ENCODE results near the gene CDC42BPG.
A peak's percentile ranks its signal among the peaks of the same experiment; 100 is the strongest.

CDC42BPG gene

GRCh38 chr11:64844330-64845128, at the start of gene CDC42BPG:
Gene CDC42BPG, minus strand, starts transcription at chr11:64844653. Its CDS starts 84 bp downstream, at chr11:64844569.
- Histone ChIP-seq H3K9me3 (ENCODE audit: control insufficient read depth in 2 of 2, low read length in 2 of 2) (no peaks in the 10 kb centered on the region), H3K27me3 (ENCODE audit: control insufficient read depth in 1 of 2, insufficient read depth in 2 of 2, low read length in 2 of 2) (peaks cover 0 to 8% of the 10 kb centered on the region in 2 donors), H3K36me3 (ENCODE audit: control insufficient read depth in 2 of 2, insufficient read depth in 2 of 2, low read length in 2 of 2) (no peaks in the 10 kb centered on the region), H3K27ac (ENCODE audit: low read length) (no peak within 1 kb of the TSS), H3K4me3 (ENCODE audit: low read length in 2 of 2) (peak within 1 kb of the TSS in 1 of 2 donors; percentile 49), H3K4me1 (ENCODE audit: control insufficient read depth, insufficient read depth, low read length) (peaks cover 21% of the 10 kb centered on the region), H3K9ac (ENCODE audit: low read length in 2 of 2) (no peak within 1 kb of the TSS)

- H3K4me3 ChIP-seq (ENCODE audit: low read length in 2 of 2), result no peak overlapping the region
- H3K27me3 ChIP-seq (ENCODE audit: control insufficient read depth in 1 of 2, insufficient read depth in 2 of 2, low read length in 2 of 2), result no peaks in the 10 kb centered on the region
- no peak overlapping the region for H3K27ac ChIP-seq (ENCODE audit: low read length)
- peaks cover 3 to 15% of the 10 kb centered on the region in 2 donors for H3K36me3 ChIP-seq (ENCODE audit: control insufficient read depth in 2 of 2, insufficient read depth in 2 of 2, low read length in 2 of 2)
- no peaks in the 10 kb centered on the region for H3K9me3 ChIP-seq (ENCODE audit: control insufficient read depth in 2 of 2, low read length in 2 of 2)
- peaks cover 7% of the 10 kb centered on the region for H3K4me1 ChIP-seq (ENCODE audit: control insufficient read depth, insufficient read depth, low read length)
- H3K9ac ChIP-seq (ENCODE audit: low read length in 2 of 2), result peak overlapping the region in 1 of 2 donors; percentile 42
Measured at GRCh38 chr11:64893194-64894069, 49.0 kb upstream of the CDC42BPG start.

DNA sequence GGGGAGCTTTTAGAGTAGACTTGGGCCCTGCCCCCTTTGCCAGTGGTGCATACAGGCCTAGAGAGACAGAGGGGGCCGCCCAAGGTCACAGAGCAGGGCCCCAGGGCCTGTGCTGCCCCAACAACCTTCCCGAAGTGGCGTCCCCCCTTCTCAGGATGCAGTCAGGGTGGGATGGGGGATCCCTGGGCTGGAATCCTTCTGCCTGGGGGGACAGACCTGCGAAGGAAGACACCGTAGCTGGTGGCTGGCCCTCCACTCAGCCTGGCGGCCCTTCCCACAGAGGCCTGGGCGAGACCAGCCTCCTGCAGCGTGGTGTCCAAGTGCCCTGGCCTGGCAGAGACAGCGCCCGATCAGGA, 48.4 kb upstream of the CDC42BPG start:
- Histone ChIP-seq H3K4me1 (ENCODE audit: control insufficient read depth, insufficient read depth, low read length) (peaks cover 13% of the 10 kb centered on the region), H3K27me3 (ENCODE audit: control insufficient read depth in 1 of 2, insufficient read depth in 2 of 2, low read length in 2 of 2) (no peaks in the 10 kb centered on the region), H3K27ac (ENCODE audit: low read length) (no peak overlapping the region), H3K9me3 (ENCODE audit: control insufficient read depth in 2 of 2, low read length in 2 of 2) (no peaks in the 10 kb centered on the region), H3K36me3 (ENCODE audit: control insufficient read depth in 2 of 2, insufficient read depth in 2 of 2, low read length in 2 of 2) (peaks cover 0 to 9% of the 10 kb centered on the region in 2 donors), H3K9ac (ENCODE audit: low read length in 2 of 2) (peak overlapping the region in 1 of 2 donors; percentile 42), H3K4me3 (ENCODE audit: low read length in 2 of 2) (peak overlapping the region in 1 of 2 donors; percentile 3)

DNA sequence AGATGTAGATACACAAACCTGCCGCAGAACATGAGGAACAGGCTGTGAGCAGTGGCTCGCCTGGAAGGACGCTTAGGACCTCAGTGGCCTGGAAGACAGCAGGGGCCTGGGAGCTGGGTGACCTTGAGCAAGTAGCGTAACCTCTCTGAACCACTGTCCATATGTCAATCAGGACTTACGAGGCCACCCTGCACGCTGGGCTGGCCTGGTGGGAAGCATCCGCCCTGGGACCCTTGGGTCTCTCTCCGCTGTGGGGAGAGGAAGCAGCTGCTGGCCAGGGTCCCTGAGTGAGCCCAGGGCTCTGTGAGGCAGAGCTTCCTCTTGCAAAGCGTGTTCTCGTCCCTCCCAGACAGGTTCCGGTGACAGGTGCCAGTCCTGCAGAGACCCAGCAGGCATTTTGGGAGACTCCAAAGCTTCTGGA, 48.0 kb upstream of the CDC42BPG start:
- H3K4me3 ChIP-seq (ENCODE audit: low read length in 2 of 2), result peak overlapping the region in 1 of 2 donors; percentile 3
- H3K27ac ChIP-seq (ENCODE audit: low read length), result no peak overlapping the region
- H3K36me3 ChIP-seq (ENCODE audit: control insufficient read depth in 2 of 2, insufficient read depth in 2 of 2, low read length in 2 of 2), result peaks cover 0 to 8% of the 10 kb centered on the region in 2 donors
- no peak overlapping the region for H3K9ac ChIP-seq (ENCODE audit: low read length in 2 of 2)
- H3K9me3 ChIP-seq (ENCODE audit: control insufficient read depth in 2 of 2, low read length in 2 of 2), result no peaks in the 10 kb centered on the region
- H3K27me3 ChIP-seq (ENCODE audit: control insufficient read depth in 1 of 2, insufficient read depth in 2 of 2, low read length in 2 of 2), result no peaks in the 10 kb centered on the region
- H3K4me1 ChIP-seq (ENCODE audit: control insufficient read depth, insufficient read depth, low read length), result peaks cover 17% of the 10 kb centered on the region

GRCh38 chr11:64891880-64892279, 47.4 kb upstream of the CDC42BPG start:
- Histone ChIP-seq H3K4me1 (ENCODE audit: control insufficient read depth, insufficient read depth, low read length) (peaks cover 20% of the 10 kb centered on the region), H3K36me3 (ENCODE audit: control insufficient read depth in 2 of 2, insufficient read depth in 2 of 2, low read length in 2 of 2) (peaks cover 0 to 5% of the 10 kb centered on the region in 2 donors), H3K27ac (ENCODE audit: low read length) (no peak overlapping the region), H3K9ac (ENCODE audit: low read length in 2 of 2) (no peak overlapping the region), H3K4me3 (ENCODE audit: low read length in 2 of 2) (no peak overlapping the region), H3K9me3 (ENCODE audit: control insufficient read depth in 2 of 2, low read length in 2 of 2) (no peaks in the 10 kb centered on the region), H3K27me3 (ENCODE audit: control insufficient read depth in 1 of 2, insufficient read depth in 2 of 2, low read length in 2 of 2) (no peaks in the 10 kb centered on the region)

DNA sequence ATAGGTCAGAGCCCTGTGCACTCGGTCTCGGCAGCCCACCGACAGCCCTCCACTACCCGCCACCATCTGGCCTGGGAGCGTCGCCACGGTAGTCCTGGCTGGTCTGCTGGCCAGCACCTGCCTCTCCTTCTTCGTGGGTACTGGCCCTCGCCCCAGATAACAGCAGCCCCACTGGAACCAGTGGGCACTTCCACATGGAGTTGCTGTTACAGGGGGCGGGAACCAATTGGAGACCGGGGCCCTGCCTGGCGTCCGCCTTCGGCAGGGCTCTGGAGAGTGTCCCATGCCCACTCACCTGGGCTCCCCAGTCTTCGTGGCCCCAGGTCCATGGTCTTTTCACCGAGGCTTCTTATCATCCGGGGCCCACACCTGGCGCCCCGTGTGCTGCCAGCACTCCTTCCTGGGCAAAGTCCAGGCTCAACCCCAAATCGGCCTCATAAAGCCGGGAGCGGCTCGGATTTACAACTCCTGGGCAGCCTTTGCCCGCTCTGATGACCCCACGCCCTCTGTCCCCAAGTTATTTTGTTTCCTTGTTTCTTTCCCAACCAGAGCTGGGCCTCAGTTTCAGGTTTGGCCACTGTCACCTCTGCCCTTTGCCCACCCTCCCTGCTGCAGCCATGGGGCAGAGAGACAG, 46.9 kb upstream of the CDC42BPG start:
- Histone ChIP-seq H3K4me3 (ENCODE audit: low read length in 2 of 2) (no peak overlapping the region), H3K27ac (ENCODE audit: low read length) (no peak overlapping the region), H3K4me1 (ENCODE audit: control insufficient read depth, insufficient read depth, low read length) (peaks cover 20% of the 10 kb centered on the region), H3K27me3 (ENCODE audit: control insufficient read depth in 1 of 2, insufficient read depth in 2 of 2, low read length in 2 of 2) (no peaks in the 10 kb centered on the region), H3K9ac (ENCODE audit: low read length in 2 of 2) (no peak overlapping the region), H3K9me3 (ENCODE audit: control insufficient read depth in 2 of 2, low read length in 2 of 2) (no peaks in the 10 kb centered on the region), H3K36me3 (ENCODE audit: control insufficient read depth in 2 of 2, insufficient read depth in 2 of 2, low read length in 2 of 2) (peaks cover 0 to 2% of the 10 kb centered on the region in 2 donors)

DNA sequence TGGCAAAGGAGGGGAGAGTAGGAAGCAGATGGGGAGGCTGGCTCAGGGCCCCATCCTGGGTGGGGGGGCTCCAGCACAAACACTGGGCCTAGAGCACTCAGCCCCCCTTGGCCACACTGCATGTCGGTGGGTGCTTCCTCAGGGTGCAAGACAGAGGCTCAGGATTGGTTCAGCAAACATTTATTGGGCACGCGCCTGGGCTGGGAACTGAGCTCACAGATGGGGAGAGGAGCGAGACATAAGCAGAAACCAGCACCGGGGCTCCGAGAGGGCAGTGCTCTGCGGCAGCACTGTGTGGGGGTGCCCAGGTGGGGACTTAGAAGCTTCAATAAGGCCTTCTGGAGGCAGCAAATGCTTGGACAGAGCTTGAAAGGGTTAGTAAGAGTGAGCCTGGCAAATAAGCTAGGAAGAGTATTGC, 46.1 kb upstream of the CDC42BPG start:
- H3K9ac ChIP-seq (ENCODE audit: low read length in 2 of 2), result no peak overlapping the region
- H3K9me3 ChIP-seq (ENCODE audit: control insufficient read depth in 2 of 2, low read length in 2 of 2), result no peaks in the 10 kb centered on the region
- H3K36me3 ChIP-seq (ENCODE audit: control insufficient read depth in 2 of 2, insufficient read depth in 2 of 2, low read length in 2 of 2), result no peaks in the 10 kb centered on the region
- no peak overlapping the region for H3K4me3 ChIP-seq (ENCODE audit: low read length in 2 of 2)
- H3K27me3 ChIP-seq (ENCODE audit: control insufficient read depth in 1 of 2, insufficient read depth in 2 of 2, low read length in 2 of 2), result no peaks in the 10 kb centered on the region
- H3K27ac ChIP-seq (ENCODE audit: low read length), result no peak overlapping the region
- peaks cover 20% of the 10 kb centered on the region for H3K4me1 ChIP-seq (ENCODE audit: control insufficient read depth, insufficient read depth, low read length)

DNA sequence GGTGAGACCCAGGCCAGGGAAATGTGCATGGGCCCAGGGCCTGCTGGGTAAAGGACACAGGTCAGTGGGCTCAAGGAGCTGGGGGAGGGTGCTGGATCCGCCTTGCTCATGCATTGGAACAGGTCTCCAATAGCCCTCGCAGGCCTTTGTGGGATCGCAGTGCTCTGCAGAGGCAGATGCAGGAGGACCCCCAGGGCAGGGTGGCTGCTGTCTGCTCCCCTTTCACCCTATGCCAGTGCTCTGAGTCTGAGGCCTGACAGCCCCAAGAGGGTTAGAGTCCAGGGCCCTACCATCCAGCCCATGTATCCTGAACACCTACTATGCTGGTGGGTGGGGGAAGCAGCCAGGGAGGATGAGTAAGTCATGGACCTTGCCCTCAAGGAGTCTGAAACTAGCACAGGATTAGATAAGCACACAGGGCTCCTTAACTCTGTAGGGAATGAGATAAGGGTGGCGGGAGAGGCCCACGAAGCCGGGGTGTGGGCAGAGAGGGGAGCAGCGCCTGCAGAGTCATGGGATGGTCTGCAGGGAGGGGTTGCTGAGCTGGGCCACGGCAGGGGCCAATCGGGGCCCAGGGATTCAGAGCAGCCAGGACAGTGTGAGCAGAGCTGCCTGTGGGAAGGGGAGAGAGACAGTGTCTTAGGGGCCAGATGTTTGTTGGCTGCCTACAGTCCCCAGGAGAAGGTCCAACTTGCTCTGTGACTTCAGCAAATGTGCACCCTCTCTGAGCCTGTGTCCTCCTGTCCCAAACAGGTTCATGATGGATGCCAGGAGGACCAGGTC, 44.5 kb upstream of the CDC42BPG start:
- Histone ChIP-seq H3K36me3 (ENCODE audit: control insufficient read depth in 2 of 2, insufficient read depth in 2 of 2, low read length in 2 of 2) (no peaks in the 10 kb centered on the region), H3K4me1 (ENCODE audit: control insufficient read depth, insufficient read depth, low read length) (peaks cover 14% of the 10 kb centered on the region), H3K27ac (ENCODE audit: low read length) (no peak overlapping the region), H3K27me3 (ENCODE audit: control insufficient read depth in 1 of 2, insufficient read depth in 2 of 2, low read length in 2 of 2) (no peaks in the 10 kb centered on the region), H3K9me3 (ENCODE audit: control insufficient read depth in 2 of 2, low read length in 2 of 2) (no peaks in the 10 kb centered on the region), H3K9ac (ENCODE audit: low read length in 2 of 2) (no peak overlapping the region), H3K4me3 (ENCODE audit: low read length in 2 of 2) (no peak overlapping the region)

DNA sequence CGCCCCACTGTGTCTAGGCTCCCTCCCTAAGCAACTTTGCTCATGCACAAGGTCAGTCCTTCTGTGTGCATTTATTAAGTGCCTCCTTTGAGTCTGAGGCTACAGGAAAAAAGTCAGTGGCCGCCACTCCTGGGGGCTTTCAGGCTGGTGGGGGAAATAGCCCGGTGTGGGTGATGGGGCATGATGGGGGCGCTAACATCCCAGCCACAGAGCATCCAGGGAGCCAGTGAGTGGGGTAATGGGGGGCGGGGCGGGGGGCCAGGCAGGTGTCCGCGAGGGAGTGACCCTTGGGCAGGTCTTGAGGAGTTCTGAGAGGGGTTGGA, 43.9 kb upstream of the CDC42BPG start:
- no peak overlapping the region for H3K27ac ChIP-seq (ENCODE audit: low read length)
- H3K36me3 ChIP-seq (ENCODE audit: control insufficient read depth in 2 of 2, insufficient read depth in 2 of 2, low read length in 2 of 2), result no peaks in the 10 kb centered on the region
- H3K27me3 ChIP-seq (ENCODE audit: control insufficient read depth in 1 of 2, insufficient read depth in 2 of 2, low read length in 2 of 2), result no peaks in the 10 kb centered on the region
- peak overlapping the region; percentile 64 to 66 for H3K9ac ChIP-seq (ENCODE audit: low read length in 2 of 2)
- H3K9me3 ChIP-seq (ENCODE audit: control insufficient read depth in 2 of 2, low read length in 2 of 2), result no peaks in the 10 kb centered on the region
- H3K4me3 ChIP-seq (ENCODE audit: low read length in 2 of 2), result peak overlapping the region; percentile 59 to 71
- H3K4me1 ChIP-seq (ENCODE audit: control insufficient read depth, insufficient read depth, low read length), result peaks cover 13% of the 10 kb centered on the region

Data from stomach smooth muscle (tissue), 2 donors.